Fibroblast of villous mesenchyme (primary cell): Measurements from ENCODE around the gene NAB2. TPM values are rescaled to one million over a fixed set of nuclear protein-coding genes. Genes with fewer than 3 reads are reported as not detected.

ENCODE experiments used
- DNase-seq: peaks from one replicate; pipeline ENCODE4 v3.0.0-alpha.2; 2010; ENCODE audit warnings: low read depth
- H3K4me3 ChIP-seq: 2 replicates; pipeline ENCODE4 v1.5.1; 2011; ENCODE audit warnings: low read depth, mild to moderate bottlenecking, low read length
- total RNA-seq: library from RNA; depleted of rRNA; stranded (reverse); fragments of >200 nt; gene quantifications from 2 replicates; pipeline ENCODE4 v1.2.3, GENCODE V29; 2012
- TF ChIP-seq, protein P1 (sequence below): IDR thresholded peaks from 2 replicates; pipeline ENCODE4 v1.5.1; 2012; ENCODE audit warnings: low read depth, mild to moderate bottlenecking, low read length; ENCODE audit not compliant: insufficient read depth

The NAB2 gene, protein sequence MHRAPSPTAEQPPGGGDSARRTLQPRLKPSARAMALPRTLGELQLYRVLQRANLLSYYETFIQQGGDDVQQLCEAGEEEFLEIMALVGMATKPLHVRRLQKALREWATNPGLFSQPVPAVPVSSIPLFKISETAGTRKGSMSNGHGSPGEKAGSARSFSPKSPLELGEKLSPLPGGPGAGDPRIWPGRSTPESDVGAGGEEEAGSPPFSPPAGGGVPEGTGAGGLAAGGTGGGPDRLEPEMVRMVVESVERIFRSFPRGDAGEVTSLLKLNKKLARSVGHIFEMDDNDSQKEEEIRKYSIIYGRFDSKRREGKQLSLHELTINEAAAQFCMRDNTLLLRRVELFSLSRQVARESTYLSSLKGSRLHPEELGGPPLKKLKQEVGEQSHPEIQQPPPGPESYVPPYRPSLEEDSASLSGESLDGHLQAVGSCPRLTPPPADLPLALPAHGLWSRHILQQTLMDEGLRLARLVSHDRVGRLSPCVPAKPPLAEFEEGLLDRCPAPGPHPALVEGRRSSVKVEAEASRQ
- 38.0 and 39.6 TPM in 2 replicates for total RNA-seq

DNA sequence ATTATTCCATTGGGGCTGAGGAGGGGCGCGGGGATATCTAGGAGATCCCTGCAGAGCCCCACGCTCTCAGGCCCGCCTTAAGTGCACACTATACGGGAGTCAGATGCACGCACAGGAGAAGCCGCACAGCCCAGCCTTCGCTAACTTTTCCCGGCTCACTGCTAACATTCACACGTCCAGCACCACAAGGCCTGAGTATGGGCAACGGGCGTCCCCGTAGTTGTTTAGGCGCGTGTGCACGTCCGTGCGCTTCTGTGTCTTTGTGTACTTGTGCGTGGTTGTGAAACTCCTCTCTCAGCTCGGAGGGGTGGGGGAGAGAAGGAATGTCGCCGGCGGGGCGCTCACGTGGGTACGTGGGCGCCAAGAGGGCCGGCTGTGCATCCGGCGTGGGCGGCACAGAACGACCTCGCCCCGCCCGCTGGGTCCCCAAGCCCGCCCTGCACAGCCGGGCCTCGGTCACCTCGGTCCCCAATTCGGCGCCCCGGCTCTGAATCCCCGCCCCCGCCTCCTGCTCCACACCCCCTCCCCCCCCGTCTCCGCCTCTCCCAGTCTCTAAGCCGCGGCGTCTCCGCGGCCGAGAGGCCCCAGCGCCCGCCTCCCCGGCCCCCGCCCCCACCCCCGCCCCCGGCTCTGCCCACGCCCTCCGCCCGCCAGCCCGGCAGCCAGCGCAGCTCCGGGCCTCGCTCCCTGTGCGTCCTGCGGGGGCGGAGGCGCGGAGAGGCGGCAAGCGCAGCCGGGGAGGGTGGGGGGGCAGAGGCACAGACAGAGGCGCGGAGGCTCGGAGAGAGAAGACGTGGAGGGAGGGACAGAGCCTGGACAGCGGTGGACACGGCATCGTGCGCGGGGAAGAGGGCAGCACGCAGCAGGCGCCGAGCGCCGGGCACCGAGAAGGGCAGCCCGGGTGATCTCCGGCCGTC, at the start of gene NAB2:
TSS of gene NAB2 (plus strand) at position 761 of the 917 bp plus-strand sequence. CDS start 158 bp downstream, outside the sequence.
- H3K4me3 ChIP-seq, result peak within 1 kb of the TSS; percentile 93
- peak; percentile 98 for DNase-seq
- TF ChIP-seq, protein P1, sequence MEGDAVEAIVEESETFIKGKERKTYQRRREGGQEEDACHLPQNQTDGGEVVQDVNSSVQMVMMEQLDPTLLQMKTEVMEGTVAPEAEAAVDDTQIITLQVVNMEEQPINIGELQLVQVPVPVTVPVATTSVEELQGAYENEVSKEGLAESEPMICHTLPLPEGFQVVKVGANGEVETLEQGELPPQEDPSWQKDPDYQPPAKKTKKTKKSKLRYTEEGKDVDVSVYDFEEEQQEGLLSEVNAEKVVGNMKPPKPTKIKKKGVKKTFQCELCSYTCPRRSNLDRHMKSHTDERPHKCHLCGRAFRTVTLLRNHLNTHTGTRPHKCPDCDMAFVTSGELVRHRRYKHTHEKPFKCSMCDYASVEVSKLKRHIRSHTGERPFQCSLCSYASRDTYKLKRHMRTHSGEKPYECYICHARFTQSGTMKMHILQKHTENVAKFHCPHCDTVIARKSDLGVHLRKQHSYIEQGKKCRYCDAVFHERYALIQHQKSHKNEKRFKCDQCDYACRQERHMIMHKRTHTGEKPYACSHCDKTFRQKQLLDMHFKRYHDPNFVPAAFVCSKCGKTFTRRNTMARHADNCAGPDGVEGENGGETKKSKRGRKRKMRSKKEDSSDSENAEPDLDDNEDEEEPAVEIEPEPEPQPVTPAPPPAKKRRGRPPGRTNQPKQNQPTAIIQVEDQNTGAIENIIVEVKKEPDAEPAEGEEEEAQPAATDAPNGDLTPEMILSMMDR, result no peak

DNA sequence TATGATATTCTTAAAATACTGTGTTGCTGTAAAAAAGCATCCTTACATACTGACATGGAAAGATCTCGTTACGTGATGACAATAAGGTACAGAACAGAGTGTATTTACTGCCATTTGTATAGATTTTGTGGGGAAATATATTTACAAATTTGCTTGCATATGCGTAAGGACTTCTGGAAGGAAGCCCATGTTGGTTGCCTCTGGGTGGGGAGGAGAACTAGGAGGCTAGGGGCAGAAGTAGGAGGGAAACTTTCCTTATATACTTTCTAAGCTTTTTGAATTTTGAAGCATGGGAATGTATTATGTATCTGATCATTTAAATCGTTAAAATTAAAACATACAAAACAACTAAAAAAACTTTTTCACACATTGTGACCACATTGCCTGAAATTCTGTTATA, 48.7 kb upstream of the NAB2 start:
- TF ChIP-seq, protein P1, result no peak
- no peak for DNase-seq
- no peak overlapping the region for H3K4me3 ChIP-seq

DNA sequence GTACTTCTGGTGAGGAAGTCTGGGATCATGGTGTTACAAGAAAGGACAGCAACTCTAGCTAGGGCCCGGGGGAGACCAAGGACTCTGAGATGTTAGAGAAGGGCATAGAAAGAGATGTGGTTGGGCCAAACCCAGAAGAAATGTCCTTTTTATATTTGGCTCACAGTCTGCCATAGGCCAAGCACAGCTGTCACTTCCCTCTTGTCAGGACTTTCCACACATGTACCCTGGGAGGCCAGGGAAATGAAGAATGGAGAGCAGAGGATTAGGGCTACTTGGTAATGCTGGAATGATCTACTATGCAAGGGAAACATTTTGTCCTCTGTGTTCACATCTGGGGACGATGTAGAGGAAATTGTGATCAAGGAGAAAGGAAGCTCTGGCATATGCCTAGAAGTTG, 48.2 kb upstream of the NAB2 start:
- H3K4me3 ChIP-seq, result no peak overlapping the region
- no peak for DNase-seq
- TF ChIP-seq, protein P1, result no peak

DNA sequence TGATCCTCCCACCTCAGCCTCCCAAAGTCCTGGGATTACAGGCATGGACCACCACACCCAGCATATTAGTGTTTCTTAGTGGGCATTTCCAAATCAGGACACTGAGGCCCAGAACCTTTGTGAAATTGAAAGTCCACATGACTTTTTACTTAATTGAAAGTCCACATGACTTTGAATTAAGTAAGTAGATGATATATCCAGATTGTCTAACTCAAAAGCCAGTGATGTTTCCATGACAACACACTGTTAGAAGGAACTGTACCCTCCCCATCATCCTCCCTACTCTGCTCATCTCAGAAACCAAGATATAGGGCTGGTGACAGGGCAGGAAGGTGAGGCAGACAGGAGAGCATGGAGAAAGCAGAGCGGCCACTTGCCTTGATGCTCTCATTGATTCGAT, 46.2 kb upstream of the NAB2 start:
- DNase-seq, result no peak
- TF ChIP-seq, protein P1, result no peak
- H3K4me3 ChIP-seq, result no peak overlapping the region

DNA sequence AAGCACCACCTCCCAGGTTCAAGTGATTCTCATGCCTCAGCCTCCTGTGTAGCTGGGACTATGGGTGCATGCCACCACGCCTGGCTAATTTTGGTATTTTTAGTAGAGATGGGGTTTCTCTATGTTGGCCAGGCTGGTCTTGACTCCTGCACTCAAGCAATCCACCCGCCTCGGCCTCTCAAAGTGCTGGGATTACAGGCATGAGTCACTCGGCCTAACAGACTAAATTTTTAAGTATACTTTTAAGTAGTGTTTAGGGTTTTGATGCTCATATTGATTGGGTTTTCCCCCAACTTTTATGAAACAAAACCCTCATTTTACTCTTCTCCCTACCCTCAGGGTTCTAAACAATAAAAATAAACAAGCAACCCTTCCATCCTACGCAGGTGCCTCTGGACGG, 44.4 kb upstream of the NAB2 start:
- no peak overlapping the region for H3K4me3 ChIP-seq
- TF ChIP-seq, protein P1, result no peak
- no peak for DNase-seq

DNA sequence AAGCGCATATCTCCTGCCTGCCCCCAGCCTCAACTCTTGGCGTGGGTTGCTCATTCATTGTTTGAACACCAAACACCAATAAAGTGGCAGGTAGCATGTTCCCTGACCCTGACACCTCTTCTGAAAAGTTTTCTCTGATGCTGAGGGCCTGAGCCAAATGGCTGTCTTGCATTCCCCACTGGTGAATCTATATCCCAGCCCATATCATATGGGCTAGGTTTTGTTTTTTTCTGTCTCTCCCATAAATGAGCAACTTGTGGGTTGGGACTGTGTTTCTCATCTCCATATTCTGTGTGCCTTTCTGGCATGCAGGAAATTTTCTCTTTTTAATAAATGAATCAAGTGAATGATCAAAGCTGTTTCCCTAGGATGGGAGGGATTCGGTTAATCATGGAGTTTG, 44.0 kb upstream of the NAB2 start:
- no peak for DNase-seq
- no peak overlapping the region for H3K4me3 ChIP-seq
- TF ChIP-seq, protein P1, result no peak
